Measurements from ENCODE around the gene GTF3C4.

The GTF3C4 gene

GRCh38 chr9:132670457-132671391, at the start of gene GTF3C4:
Gene GTF3C4, plus strand, starts transcription at chr9:132670464. Its CDS starts 135 bp downstream, at chr9:132670599.
- peak; percentile 45 for DNase-seq

GRCh38 chr9:132622159-132622558, 48.1 kb upstream of the GTF3C4 start:
- DNase-seq = no peak

- no peak for DNase-seq
Measured at GRCh38 chr9:132626285-132626684, 44.0 kb upstream of the GTF3C4 start.

GRCh38 chr9:132627106-132627505, 43.2 kb upstream of the GTF3C4 start:
- DNase-seq = no peak

GRCh38 chr9:132627594-132627993, 42.7 kb upstream of the GTF3C4 start:
- no peak for DNase-seq

GRCh38 chr9:132628746-132629145, 41.5 kb upstream of the GTF3C4 start:
- DNase-seq = no peak

- DNase-seq = no peak
Measured at GRCh38 chr9:132630116-132630515, 40.1 kb upstream of the GTF3C4 start.

- no peak for DNase-seq
Measured at GRCh38 chr9:132630811-132631210, 39.5 kb upstream of the GTF3C4 start.

- DNase-seq = no peak
Measured at GRCh38 chr9:132631280-132631679, 39.0 kb upstream of the GTF3C4 start.

- DNase-seq = no peak
Measured at GRCh38 chr9:132631685-132632084, 38.6 kb upstream of the GTF3C4 start.

- DNase-seq = no peak
Measured at GRCh38 chr9:132632413-132633129, 37.7 kb upstream of the GTF3C4 start.

GRCh38 chr9:132634327-132634726, 35.9 kb upstream of the GTF3C4 start:
- DNase-seq = no peak

GRCh38 chr9:132637351-132637750, 32.9 kb upstream of the GTF3C4 start:
- no peak for DNase-seq

- no peak for DNase-seq
Measured at GRCh38 chr9:132637801-132638200, 32.5 kb upstream of the GTF3C4 start.

- DNase-seq = no peak
Measured at GRCh38 chr9:132638240-132638639, 32.0 kb upstream of the GTF3C4 start.

GRCh38 chr9:132639322-132639721, 30.9 kb upstream of the GTF3C4 start:
- DNase-seq = no peak

- DNase-seq = no peak
Measured at GRCh38 chr9:132641216-132641615, 29.0 kb upstream of the GTF3C4 start.

GRCh38 chr9:132644251-132644650, 26.0 kb upstream of the GTF3C4 start:
- no peak for DNase-seq

GRCh38 chr9:132645306-132645705, 25.0 kb upstream of the GTF3C4 start:
- DNase-seq = no peak

GRCh38 chr9:132645711-132646110, 24.6 kb upstream of the GTF3C4 start:
- DNase-seq = no peak

- no peak for DNase-seq
Measured at GRCh38 chr9:132646726-132647125, 23.5 kb upstream of the GTF3C4 start.

GRCh38 chr9:132647355-132647754, 22.9 kb upstream of the GTF3C4 start:
- no peak for DNase-seq

- DNase-seq = no peak
Measured at GRCh38 chr9:132647806-132648205, 22.5 kb upstream of the GTF3C4 start.

GRCh38 chr9:132648283-132648682, 22.0 kb upstream of the GTF3C4 start:
- DNase-seq = no peak
